GM13976 (cell line): ENCODE measurements around the gene ATXN1L.

Experiments used
- DNase-seq: peaks from one replicate; pipeline ENCODE4 v3.0.0; 2012; ENCODE audit warnings: low spot score
- CTCF ChIP-seq: IDR thresholded peaks from 2 replicates; pipeline ENCODE4 v1.5.1; 2012; ENCODE audit warnings: borderline replicate concordance, mild to moderate bottlenecking; ENCODE audit not compliant: insufficient read depth; ENCODE audit errors: extremely low read depth, missing control alignments, control extremely low read depth
- in situ Hi-C: fragments of 300-500 bp; cut with MboI; formaldehyde crosslinking; loops from one replicate; pipeline ENCODE4 v1.12.0; 2022; ENCODE audit warnings: low sequenced_read_pairs, mixed read lengths, inconsistent platforms; ENCODE audit not compliant: unreplicated experiment

The ATXN1L gene

GRCh38 chr16:71880176-71880575, 34.4 kb downstream of the ATXN1L start:
- in situ Hi-C loops, result no loop called here
- DNase-seq, result no peak
- no peak for TF ChIP-seq CTCF

DNA sequence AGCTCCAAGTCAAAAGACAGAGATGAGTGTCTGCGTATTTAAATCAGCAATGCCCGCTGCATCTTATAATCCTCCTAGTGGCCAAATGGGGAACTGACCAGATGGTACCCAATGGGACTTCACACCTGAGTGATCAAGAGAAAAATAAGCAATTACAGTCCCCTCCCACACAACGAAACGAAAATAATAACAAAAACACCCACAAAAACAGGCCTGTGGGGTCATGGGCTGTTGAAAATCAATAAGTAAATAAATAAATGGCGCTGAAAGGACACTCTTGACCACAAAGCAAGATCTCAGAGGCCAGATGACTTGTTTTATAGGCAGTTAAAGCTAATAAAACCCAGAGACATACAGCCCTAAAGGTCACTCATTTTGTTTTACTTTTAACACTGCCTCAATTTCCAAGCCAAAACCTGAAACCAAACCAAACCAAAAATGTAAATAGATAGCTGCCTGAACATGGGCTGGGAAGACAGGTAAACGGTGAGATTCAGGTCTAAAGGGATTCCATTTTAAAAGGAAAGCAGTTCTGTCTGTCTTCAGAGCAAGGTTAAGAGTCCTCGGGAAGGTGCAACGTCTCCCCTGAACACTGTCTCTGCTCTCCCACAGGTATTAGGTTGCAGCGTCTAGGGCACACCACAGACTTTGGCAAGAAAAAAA, 36.9 kb downstream of the ATXN1L start:
- in situ Hi-C loops, result no loop called here
- DNase-seq, result peak; percentile 82

DNA sequence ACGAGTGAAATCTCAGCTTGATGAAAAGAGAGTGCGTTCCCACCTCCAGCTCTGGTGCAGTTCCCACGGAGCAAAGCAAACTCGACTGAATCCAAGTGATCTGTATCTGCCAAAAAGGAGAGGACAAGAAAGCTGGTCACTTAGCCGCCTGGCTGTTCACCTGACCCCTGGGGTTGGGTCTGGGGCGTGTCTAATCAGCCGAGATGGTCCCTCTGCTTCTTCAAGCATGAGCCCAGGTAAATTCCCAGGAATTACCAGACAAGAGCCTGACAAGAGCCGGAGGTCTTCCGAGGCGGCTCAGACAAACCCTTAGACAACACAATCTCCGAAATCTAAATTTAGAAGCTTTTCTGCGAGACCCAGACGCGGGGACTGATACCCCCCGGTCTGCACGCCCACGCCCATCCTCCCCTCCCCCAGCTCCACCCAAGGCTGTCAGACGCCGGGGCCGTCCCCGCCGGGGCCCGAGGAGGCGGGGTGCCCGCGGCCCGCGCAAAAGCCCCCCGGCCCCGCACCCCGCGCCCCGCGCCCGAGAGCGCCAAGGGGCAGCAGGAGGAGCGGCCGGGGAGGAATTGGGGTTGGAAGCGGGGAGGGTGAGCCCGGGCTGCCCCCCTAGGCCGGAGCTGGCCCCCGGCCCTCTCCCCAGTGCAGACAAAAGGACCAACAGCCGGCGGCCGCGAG, 37.5 kb downstream of the ATXN1L start:
- DNase-seq, result peak; percentile 68
- in situ Hi-C loops, result no loop called here
- peak; percentile 43 for TF ChIP-seq CTCF

More for the DNA sequence above, 36.9 kb downstream of the ATXN1L start:
- peak; percentile 66 for TF ChIP-seq CTCF

- no peak for TF ChIP-seq CTCF
- in situ Hi-C loops, result no loop called here
- peak; percentile 89 for DNase-seq
Measured at GRCh38 chr16:71883849-71884638, 38.3 kb downstream of the ATXN1L start, which contains the start of gene ZNF821. ZNF821 (minus strand) TSS chr16:71884182; CDS start chr16:71879946, 4,236 bp downstream.

GRCh38 chr16:71885261-71885650, 39.5 kb downstream of the ATXN1L start:
- in situ Hi-C loops, result no loop called here
- no peak for TF ChIP-seq CTCF
- no peak for DNase-seq

DNA sequence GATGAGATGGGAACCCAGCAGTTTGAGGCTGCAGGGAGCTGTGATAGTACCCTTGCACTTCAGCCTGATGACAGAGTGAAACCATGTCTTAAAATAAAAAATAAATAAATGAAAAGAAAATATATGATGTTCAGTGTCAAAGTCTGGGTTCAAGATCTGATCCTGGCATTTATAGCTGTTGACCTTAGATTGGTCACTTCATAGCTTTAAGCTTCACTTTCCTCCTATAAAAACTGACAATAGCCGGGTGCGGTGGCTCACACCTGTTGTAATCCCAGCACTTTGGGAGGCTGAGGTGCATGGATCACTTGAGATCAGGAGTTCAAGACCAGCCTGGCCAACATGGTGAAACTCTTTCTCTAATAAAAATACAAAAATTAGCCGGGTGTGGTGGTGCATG, 43.4 kb downstream of the ATXN1L start:
- no peak for TF ChIP-seq CTCF
- in situ Hi-C loops, result no loop called here
- no peak for DNase-seq
